Body of pancreas (tissue), 4 donors: ENCODE results near the gene SLBP. TPM values are rescaled to one million over a fixed set of nuclear protein-coding genes. Genes with fewer than 3 reads are reported as not detected.

Experiments used
- ATAC-seq: fragments of 150-250 bp; one replicate; pipeline ENCODE4 v1.9.1; 2016
- DNase-seq, 4 donors: peaks; one replicate each; pipeline ENCODE4 v3.0.0-alpha.2; 2019
- H3K27ac ChIP-seq, 4 donors: fragments of 200-600 bp; sonication (generic); 1 replicate in 3 of 4; 2 replicates in 1 of 4; pipeline versions ENCODE4 v1.5.1 to v1.6.1; 2016 to 2019; ENCODE audit warnings: mild to moderate bottlenecking in 1 of 4, mixed read lengths in 1 of 4, moderate library complexity in 1 of 4
- H3K27me3 ChIP-seq, 2 donors: fragments of 200-600 bp; sonication (generic); one replicate each; pipeline ENCODE4 v1.6.0; 2016; ENCODE audit warnings: mild to moderate bottlenecking in 1 of 2
- H3K36me3 ChIP-seq, 2 donors: fragments of 200-600 bp; sonication (generic); replicated peaks in 1 of 2; 2 replicates each; pipeline ENCODE4 v1.5.1; 2016; ENCODE audit warnings: low read depth in 2 of 2; ENCODE audit not compliant: insufficient read depth in 1 of 2
- H3K4me1 ChIP-seq: fragments of 200-600 bp; sonication (generic); one replicate; pipeline ENCODE4 v1.6.0; 2016
- H3K4me3 ChIP-seq, 2 donors: fragments of 200-600 bp; sonication (generic); 1 replicate in 1 of 2; 2 replicates in 1 of 2; pipeline ENCODE4 v1.5.1; 2016 to 2019
- H3K9me3 ChIP-seq, 3 donors: fragments of 200-600 bp; sonication (generic); 1 replicate in 2 of 3; 2 replicates in 1 of 3; pipeline ENCODE4 v1.5.1; 2016
- POLR2A ChIP-seq, 3 donors: fragments of 450-650 bp; IDR thresholded peaks; one replicate each; pipeline ENCODE4 v1.6.1; 2016; ENCODE audit warnings: antibody characterized with exemption in 3 of 3, mild to moderate bottlenecking in 2 of 3
- WGBS, 2 donors: methylation state at CpG; one replicate each; pipeline ENCODE4 v1.1.5; 2017; 5-methylcytosine and 5-hydroxymethylcytosine counted together
- intact Hi-C: fragments of 100-400 bp; cut with DNase I; formaldehyde crosslinking; loops from one replicate; pipeline ENCODE4 v1.15.1; 2023
- small RNA-seq: library from RNA; depleted of rRNA; stranded (forward); fragments of <200 nt; gene quantifications from one replicate; pipeline ENCODE3, GENCODE V24; 2016
- total RNA-seq, 2 donors: library from RNA; depleted of rRNA; stranded (reverse); fragments of >200 nt; gene quantifications; one replicate each; pipeline ENCODE4 v1.1.0, GENCODE V29; 2016
- TF ChIP-seq, protein P1 (sequence below), 7 experiments: fragments of 450-650 bp in 4 of 7; fragments of 200-600 bp in 3 of 7; sonication (generic) in 3 of 7; IDR thresholded peaks; one replicate each; pipeline ENCODE4 v1.5.1; 2016 to 2019; ENCODE audit warnings: antibody characterized with exemption in 7 of 7

Gene SLBP
- total RNA-seq, 2 donors from 2014 or later, result 23.7 to 26.2 TPM

GRCh38 chr4:1644891-1645657 is 67.0 kb downstream of the SLBP start:
- Histone ChIP-seq H3K9me3 (no peaks in the 10 kb centered on the region), H3K4me3 (no peak overlapping the region), H3K27me3 (no peaks in the 10 kb centered on the region), H3K36me3 (no peaks in the 10 kb centered on the region), H3K27ac (no peak overlapping the region), H3K4me1 (no peaks in the 10 kb centered on the region)
- ATAC-seq, result peak; percentile 35
- WGBS, 2 donors, result 75 to 81% methylated on average over 4 to 21 of the region's 21 CpGs
- intact Hi-C loops, result no loop called here
- DNase-seq, result peak in 1 of 4 donors; percentile 8
- no peak for TF ChIP-seq POLR2A (IDR thresholded peaks at IDR 0.05)
- TF ChIP-seq, protein P1, sequence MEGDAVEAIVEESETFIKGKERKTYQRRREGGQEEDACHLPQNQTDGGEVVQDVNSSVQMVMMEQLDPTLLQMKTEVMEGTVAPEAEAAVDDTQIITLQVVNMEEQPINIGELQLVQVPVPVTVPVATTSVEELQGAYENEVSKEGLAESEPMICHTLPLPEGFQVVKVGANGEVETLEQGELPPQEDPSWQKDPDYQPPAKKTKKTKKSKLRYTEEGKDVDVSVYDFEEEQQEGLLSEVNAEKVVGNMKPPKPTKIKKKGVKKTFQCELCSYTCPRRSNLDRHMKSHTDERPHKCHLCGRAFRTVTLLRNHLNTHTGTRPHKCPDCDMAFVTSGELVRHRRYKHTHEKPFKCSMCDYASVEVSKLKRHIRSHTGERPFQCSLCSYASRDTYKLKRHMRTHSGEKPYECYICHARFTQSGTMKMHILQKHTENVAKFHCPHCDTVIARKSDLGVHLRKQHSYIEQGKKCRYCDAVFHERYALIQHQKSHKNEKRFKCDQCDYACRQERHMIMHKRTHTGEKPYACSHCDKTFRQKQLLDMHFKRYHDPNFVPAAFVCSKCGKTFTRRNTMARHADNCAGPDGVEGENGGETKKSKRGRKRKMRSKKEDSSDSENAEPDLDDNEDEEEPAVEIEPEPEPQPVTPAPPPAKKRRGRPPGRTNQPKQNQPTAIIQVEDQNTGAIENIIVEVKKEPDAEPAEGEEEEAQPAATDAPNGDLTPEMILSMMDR (IDR thresholded peaks at IDR 0.05), result no peak

DNA sequence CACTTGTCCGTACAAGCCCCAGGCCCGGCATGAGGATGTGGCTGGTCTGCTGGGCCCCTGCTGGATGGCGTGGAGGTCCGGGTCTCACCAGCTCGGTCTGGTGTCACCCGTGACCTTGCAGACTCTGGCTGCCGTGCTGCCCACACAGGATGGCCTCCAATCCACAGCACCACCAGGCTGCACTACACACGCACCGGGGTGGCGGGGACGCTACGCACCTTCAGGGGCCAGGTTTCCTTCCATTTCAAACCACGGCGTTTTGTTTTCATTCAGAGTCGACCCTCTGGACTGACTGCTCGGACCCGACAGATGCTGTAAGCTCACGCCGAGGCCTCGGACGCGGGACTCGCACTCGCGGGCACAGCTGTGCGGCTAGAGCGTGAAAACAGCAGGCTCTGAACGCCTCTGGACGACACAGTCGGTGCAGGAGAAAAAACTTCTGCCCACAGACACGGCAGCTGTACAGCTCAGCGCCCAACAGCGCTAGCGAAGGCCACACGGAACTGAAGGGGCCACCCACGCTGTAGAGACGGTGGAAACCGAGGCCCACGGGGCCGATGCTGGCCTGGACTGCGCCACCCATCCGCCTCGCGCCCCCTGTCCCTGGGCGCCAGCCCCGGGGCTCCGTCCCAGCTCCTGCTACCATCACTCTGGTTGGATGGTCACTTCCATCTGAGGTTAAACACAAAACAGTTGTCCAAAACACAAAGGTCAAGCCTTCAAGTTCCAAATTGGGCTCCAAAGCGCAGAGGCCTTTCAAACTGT is 68.0 kb downstream of the SLBP start:
- ATAC-seq, result peak; percentile 9
- no peak overlapping the region for H3K4me3 ChIP-seq
- no peak for DNase-seq
- no peak overlapping the region for H3K27ac ChIP-seq
- intact Hi-C loops, result no loop called here
- TF ChIP-seq POLR2A (IDR thresholded peaks at IDR 0.05), result no peak
- TF ChIP-seq, protein P1 (IDR thresholded peaks at IDR 0.05), result no peak
- H3K36me3 ChIP-seq, result no peaks in the 10 kb centered on the region
- no peaks in the 10 kb centered on the region for H3K9me3 ChIP-seq
- 90 to 97% methylated on average over 22 to 48 of the region's 48 CpGs for WGBS, 2 donors
- no peaks in the 10 kb centered on the region for H3K4me1 ChIP-seq
- no peaks in the 10 kb centered on the region for H3K27me3 ChIP-seq

Small RNA genes within 50 kb of the gene (small RNA-seq; reads per million reads assigned to genes)
- gene RF00019, result not detected

Other genes starting within 250 kb of the SLBP start
- 1 to 10 TPM in 1 of 2 donors, under 1 TPM in 1; 0.66 to 2.3 TPM for gene FAM53A, start 28.0 kb downstream of the SLBP start, total RNA-seq
- gene TMEM129, start 9.0 kb upstream of the SLBP start, total RNA-seq, result 10 to 100 TPM; 26.7 to 53.1 TPM
- 1 to 10 TPM; 5.7 to 8.9 TPM for gene TACC3, start 9.2 kb upstream of the SLBP start, total RNA-seq
- 100 to 1,000 TPM; 114 to 196 TPM for gene FGFR3, start 81.0 kb upstream of the SLBP start, total RNA-seq
- 10 to 100 TPM; 23.3 to 52.4 TPM for gene LETM1, start 143.8 kb upstream of the SLBP start, total RNA-seq
- 10 to 100 TPM; 38.1 to 40.2 TPM for gene NSD2, start 159.1 kb upstream of the SLBP start, total RNA-seq